HG02678 (cell line): ENCODE data around the gene ZC3H18.

Experiments
- ATAC-seq: cut with Tn5 transposase; IDR thresholded peaks from one replicate; pipeline ENCODE4 v1.9.1; 2021; ENCODE audit warnings: mild to moderate bottlenecking, moderate library complexity; ENCODE audit not compliant: unreplicated experiment

ZC3H18 gene

GRCh38 chr16:88671806-88672205 lies 101.6 kb downstream of the ZC3H18 start:
- ATAC-seq: no peak

- ATAC-seq: no peak
These were observed 102.6 kb downstream of the ZC3H18 start for GRCh38 chr16:88672776-88673175.

GRCh38 chr16:88673716-88674379 lies 103.6 kb downstream of the ZC3H18 start:
- ATAC-seq: no peak

- ATAC-seq: no peak
These were observed 106.5 kb downstream of the ZC3H18 start for GRCh38 chr16:88676502-88677242.

GRCh38 chr16:88677721-88678120 lies 107.5 kb downstream of the ZC3H18 start:
- no peak for ATAC-seq

- no peak for ATAC-seq
These were observed 108.2 kb downstream of the ZC3H18 start for GRCh38 chr16:88678224-88678979.

- ATAC-seq: no peak
These were observed 110.4 kb downstream of the ZC3H18 start for GRCh38 chr16:88680554-88681083.

GRCh38 chr16:88681084-88681680 lies 111.0 kb downstream of the ZC3H18 start:
- ATAC-seq: no peak
